Activated naive CD4-positive, alpha-beta T cell treated with anti-CD3 and anti-CD28 coated beads, Interleukin-2, amount 10 ng/mL, durations not matched to agents 7 days and 5 days (primary cell): Measurements from ENCODE around the gene SOAT1.
"Not testable (repeated sequence)": the region's sequence is repeated elsewhere in the genome, so short reads cannot be mapped to it uniquely, and the experiment has no call there.

ENCODE experiments used
- CTCF ChIA-PET: fragments of 350-600 bp; sonication (Branson Sonifier 250); formaldehyde crosslinking; loops from one replicate; lab custom pipeline; 2021; ENCODE audit warnings: antibody characterized with exemption; lab: Charles Lee
- DNase-seq: peaks from one replicate; pipeline ENCODE4 v3.0.0-alpha.2; 2020
- H3K27ac Mint-ChIP-seq: one replicate; pipeline ENCODE4 v1.8.0; 2021; ENCODE audit warnings: mild to moderate bottlenecking, moderate library complexity, mixed read lengths
- H3K27me3 Mint-ChIP-seq: one replicate; pipeline ENCODE4 v1.8.0; 2021; ENCODE audit warnings: mild to moderate bottlenecking, mixed read lengths
- H3K36me3 Mint-ChIP-seq: one replicate; pipeline ENCODE4 v1.8.0; 2021; ENCODE audit warnings: mixed read lengths
- H3K4me1 Mint-ChIP-seq: one replicate; pipeline ENCODE4 v1.8.0; 2021; ENCODE audit warnings: mixed read lengths
- H3K4me3 Mint-ChIP-seq: one replicate; pipeline ENCODE4 v1.8.0; 2021; ENCODE audit warnings: mild to moderate bottlenecking, moderate library complexity, mixed read lengths
- H3K9me3 Mint-ChIP-seq: one replicate; pipeline ENCODE4 v1.8.0; 2021; ENCODE audit warnings: mixed read lengths

SOAT1 gene

GRCh38 chr1:179399399-179399798 is 105.8 kb downstream of the SOAT1 start:
- DNase-seq, H3K4me1 Mint-ChIP-seq, H3K27ac Mint-ChIP-seq, H3K4me3 Mint-ChIP-seq, H3K27me3 Mint-ChIP-seq, H3K36me3 Mint-ChIP-seq, H3K9me3 Mint-ChIP-seq, CTCF ChIA-PET: not testable (repeated sequence)
